Measurements from ENCODE around the gene VPS72.

The VPS72 gene

DNA sequence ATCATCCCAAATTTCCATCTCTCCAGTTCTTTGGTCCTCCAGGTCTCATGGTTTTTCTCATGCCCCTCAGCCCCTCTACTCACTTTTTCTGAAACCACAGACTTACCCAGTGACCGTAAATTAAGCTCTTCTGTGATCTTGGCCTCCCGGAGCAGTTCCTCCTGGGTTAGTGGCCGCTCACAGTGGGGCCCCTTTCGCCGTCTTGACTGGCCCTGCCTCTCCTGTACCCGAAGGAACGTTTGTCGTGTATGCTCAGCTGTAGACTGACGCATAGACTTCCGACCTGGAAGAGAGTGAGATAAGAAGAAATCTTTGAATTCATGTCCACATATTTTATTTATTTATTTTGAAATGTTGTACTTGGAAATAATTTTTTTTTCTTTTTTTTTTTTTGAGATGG is 5.8 kb downstream of the VPS72 start:
- DNase-seq, result no peak

DNA sequence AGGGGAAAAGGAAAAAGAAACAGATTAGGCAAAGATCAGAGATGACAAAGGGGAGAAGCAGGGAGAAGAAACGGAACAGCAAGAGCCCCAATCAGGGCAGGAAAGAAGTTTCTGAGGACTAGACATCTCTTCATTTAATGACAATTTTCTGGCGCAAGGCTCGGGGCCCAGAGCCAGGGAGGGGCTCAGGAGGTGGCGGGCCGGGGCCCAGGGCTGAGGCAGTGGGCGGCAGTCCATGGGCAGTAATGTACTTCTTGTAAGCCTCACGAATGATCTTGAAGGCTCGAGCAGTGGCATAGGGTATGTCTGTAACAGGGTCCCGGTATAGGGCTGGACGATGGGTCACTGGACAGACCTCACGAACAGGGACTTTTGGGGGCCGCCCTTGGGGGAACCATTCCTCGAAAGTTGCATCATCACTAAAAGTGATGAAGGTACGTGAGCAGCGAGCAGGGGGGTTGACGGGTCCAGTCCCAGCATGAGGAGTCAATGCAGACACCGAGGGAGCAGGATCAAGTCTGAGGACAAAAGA is 13.4 kb downstream of the VPS72 start:
- no peak for DNase-seq

DNA sequence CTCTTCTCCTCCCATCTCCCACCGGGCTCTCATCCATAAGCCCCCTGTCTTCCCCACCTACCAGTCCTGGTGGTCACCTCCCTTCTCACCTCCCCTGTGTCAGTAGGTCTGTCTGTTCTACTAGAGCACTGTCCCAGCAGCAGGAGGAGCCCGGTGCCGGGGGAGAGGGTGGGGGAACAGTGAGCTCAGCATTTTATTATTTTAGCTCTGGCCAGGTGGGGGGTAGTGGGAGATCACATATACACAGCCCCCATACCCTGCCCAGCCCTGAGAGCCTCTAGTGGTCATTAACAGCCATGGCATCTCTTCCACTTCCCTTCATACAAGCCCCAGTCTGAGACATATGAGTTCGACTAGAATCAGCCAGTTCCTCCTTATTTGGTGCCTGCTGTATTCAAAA is 14.1 kb downstream of the VPS72 start, which contains the start of gene TMOD4:
TMOD4 (minus strand) TSS at position 119 of the 400 bp plus-strand sequence. CDS start 1,106 bp downstream, outside the sequence.
- no peak for DNase-seq

DNA sequence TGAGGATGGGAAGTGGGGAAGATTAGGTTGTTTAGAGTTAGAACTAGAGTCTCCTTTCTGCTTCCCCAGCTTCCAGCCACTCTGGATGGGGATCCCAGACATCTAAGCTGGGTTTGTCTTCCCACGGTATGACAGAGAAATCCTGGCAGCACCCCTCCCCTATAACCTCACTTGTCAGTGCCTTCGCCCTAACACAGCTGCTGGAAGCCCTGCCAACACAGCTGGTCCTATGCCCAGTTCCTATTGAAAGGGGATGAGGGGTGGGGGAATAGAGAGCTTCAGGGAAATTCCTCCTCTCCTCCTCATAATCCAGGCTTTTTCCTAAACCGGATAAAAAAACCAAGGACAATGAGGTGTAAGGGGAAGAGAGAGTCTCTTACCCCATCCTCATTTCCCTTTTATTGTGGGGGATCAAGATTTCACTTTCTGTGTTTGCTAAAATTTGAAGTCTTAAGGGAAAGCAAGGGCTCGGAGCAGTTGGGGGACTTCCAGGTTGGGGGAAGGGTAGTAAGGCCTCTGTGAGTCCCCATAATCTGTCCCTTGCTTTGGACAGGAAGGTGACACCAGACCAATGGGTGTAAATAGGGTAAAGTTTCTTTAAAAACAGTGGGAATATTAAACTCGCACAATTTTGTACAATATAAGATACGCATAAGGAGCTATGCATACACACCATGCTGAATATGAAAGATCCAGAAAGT is 14.8 kb downstream of the VPS72 start:
- no peak for DNase-seq

DNA sequence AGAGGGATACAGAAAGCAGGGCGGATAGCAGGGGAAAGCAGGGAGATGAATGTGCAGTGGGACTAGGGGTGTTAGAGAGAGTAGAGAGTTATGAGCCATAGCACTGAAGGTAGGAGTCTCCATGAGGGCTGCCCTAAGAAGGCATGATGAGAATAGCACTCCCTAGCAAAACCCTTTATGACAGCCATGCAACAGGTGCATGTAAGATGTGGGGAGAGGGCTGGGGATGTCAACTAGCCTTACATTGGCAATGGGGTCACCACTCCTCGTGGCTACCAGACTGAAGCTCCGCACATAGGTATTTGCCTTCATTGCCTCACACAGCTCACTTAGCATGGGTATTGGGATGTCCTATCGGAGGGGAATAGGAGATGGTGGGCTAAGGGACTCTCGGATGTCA is 18.8 kb downstream of the VPS72 start:
- DNase-seq, result no peak

DNA sequence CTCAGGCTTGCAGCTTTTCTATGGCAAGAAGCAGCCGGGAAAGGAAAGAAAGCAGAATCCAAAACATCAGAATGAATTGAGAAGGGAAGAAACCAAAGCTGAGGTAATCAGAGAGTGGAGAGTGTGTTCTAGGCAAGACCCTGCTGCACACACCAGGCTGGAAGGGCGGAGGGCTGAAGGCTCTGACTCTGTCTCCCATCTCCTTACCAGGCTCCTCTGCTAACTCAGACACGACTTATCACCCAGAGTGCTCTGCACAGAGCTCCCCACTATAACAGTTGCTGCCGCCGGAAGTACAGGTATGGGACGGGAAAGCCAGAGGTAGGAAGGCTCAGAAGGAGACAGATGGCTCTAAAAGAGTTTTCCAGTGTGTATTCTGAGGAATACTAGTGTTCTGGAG is 22.9 kb downstream of the VPS72 start:
- no peak for DNase-seq

DNA sequence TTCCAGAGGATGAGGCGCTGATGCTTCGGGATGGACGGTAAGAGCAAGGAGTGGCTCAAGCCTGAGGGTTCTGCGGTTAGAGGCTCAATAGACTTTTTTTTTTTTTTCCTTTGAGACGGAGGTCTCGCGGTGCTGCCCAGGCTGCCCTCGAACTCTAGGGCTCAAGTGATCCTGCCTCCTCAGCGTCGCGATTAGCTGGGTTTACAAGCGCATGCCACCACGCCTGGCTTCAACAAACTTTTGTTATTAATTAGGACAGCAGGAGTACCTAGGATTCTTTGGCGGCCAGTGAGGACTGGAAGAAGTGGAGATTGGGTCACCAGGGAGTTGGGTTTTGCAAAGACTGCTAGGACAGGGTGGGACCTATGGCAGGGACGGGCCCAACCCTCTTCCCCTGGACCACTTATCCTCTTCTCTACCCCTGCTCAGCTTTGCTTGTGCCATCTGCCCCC is 23.5 kb downstream of the VPS72 start:
- no peak for DNase-seq

DNA sequence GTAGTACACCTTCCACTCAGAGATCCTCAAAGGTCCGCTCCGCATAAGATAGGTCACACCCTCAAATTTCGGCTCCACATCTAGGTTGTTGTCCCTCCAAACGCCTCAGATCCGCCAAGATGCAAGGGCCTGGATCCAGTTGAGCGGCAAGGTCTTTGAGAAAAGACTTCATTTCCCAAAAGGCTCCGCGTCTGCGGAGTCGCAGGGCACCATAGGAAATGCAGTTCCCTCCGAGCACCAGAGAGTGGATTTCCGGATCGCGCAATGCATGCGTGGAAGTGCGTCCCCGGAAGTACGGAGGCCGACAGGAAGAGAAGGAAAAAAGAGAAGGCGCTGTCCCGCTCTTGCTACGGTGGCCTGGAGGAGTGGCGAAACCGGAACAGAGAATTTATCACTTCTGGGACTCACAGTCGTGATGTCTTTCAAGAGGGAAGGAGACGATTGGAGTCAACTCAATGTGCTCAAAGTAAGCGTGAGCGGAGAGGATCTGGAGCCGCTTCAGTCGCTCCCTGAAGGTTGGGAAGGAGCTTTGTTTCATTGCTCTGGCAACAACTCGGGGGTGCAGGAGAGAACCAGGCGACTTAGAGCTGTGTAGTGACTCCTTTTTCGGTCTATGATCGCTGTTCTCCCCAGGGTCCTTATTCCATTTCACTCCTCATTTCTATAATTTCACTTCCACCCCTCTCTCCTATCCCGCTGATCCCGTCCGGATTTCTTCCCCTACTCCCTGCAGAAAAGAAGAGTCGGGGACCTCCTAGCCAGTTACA is 24.1 kb downstream of the VPS72 start, which contains the start of the genes LYSMD1 and SCNM1:
LYSMD1 (minus strand) TSS at position 165 of the 767 bp plus-strand sequence. CDS start 644 bp downstream, outside the sequence.
SCNM1 (plus strand) TSS at position 407 of the 767 bp plus-strand sequence; CDS start at position 416, 9 bp downstream.
- peak; percentile 76 to 88 (median 84) for DNase-seq

DNA sequence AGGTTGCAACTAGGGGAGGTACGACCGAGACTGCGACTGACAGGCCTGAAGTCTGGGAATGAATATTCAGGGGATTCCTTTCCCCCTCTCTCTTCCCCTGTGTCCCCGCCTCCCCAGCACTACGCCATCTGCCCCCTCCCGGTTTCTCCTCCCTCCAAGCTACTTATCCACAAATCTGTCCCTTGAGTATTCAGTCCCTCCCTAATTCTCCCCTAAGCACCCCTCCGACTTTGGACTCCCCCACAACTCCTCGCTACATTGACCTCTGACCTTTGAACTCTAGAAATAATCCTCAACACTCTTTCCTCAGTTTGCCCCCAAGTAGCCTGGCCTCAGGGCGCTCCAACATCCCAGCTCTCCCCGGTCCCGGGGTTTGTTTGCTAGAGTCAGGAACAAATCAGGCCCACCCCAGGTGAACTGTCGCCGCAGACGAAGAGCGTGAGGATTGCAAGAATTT is 24.7 kb downstream of the VPS72 start:
- no peak for DNase-seq

DNA sequence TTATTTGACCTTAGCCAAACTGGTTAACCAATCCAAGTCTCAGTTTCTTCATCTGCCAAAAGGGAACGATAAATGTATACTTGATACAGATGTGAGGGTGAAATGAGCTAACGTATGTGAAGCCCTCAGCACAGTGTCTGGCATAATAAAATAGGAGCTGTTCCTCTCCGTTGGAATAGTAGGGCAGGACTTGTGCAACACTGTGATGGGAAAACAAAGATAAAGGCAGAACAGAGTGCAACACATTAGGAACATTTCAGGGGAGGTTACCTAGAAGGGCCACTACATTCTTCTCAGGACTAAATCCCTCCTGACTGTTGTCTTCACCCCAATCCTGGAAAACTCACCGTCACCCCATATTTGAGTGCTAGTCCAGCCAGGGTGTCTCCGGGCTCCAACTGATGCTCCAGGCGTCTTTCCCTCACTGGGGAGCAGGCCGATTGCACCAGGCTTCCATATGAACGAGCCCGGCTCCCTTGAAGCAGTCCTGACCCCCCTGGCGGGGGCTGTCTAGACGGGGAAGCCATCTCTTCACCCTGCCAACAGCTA is 25.2 kb downstream of the VPS72 start:
- no peak for DNase-seq

DNA sequence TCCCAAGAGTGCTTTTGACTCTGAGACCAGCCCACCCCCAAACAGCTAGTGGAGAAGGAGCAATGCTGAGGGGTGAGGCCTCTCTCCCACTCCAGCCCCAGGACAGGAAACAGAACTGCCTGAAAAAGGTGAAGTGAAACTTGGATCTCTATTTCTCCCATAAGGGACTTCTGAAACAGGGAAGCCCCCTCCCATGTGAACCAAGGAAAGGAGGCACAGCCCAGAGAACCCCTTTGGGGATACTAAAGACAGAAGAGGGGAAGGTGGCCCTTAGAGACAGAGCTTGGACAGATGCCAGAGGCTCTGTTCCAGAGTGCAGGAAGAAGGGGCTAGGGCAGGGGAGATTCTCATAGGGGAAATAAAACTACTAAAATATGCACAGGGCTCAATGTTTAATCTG is 30.6 kb downstream of the VPS72 start:
- DNase-seq, result no peak

DNA sequence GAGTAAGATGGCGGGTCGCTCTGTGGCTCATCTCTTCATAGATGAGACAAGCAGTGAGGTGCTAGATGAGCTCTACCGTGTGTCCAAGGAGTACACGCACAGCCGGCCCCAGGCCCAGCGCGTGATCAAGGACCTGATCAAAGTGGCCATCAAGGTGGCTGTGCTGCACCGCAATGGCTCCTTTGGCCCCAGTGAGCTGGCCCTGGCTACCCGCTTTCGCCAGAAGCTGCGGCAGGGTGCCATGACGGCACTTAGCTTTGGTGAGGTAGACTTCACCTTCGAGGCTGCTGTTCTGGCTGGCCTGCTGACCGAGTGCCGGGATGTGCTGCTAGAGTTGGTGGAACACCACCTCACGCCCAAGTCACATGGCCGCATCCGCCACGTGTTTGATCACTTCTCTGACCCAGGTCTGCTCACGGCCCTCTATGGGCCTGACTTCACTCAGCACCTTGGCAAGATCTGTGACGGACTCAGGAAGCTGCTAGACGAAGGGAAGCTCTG is 31.2 kb downstream of the VPS72 start:
- no peak for DNase-seq

DNA sequence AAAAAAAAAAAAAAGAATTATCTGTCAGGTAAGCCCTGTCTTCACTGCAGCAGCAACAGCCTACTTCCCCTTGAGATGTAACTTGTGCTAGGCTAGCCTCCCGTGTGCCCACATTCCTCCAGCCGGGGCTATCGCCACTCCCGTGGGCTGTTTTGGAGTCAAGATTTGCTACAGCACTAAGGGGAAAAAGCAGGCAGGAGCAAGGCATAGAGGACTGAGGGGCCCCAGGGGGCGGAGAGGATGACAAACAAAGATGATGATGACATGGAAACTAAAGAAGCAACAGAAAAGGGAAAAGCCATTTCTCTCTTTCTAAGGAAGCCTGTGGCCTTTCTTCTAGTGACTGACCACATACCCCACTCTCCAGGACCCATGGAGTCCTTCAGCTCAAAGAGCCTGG is 31.7 kb downstream of the VPS72 start:
- no peak for DNase-seq

DNA sequence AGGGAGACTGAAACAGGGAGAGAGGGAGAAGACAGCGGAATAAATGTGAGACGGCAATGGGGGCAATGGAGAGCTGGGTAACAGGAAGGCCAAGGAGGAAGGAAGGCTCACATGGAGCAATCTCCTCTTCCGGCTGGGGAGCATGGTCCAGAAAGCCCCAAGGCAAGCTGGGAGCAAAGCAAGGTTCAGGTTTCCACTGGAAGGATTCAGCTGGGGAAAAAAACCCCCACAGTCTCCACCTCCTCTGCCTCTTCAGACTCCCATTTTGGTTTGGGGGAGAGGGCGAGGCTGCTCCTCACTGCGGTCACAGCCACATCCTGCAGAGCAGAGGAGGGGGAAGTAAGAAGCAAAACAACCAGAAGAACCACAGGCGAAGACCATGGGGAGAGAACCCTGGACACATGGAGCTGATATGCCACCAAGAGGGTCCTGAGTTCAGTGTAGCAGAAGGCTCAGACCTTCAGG is 32.9 kb downstream of the VPS72 start:
- peak in 2 of 4 experiments; percentile 27 to 45 for DNase-seq

DNA sequence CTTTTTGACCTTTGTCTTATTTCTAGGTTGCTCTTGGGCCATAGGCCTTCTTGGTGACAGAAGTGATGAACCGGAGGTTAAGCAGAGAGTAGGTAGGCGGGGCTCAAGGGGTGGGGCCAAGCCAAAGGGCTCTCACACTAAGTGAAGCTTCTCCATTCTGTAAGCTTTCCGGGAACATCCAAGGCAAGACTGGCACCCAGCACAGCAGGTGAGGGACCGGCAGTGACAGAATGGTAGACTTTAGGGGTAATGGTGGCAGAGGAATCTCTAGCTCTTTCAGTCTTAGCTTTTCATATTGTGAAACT is 33.5 kb downstream of the VPS72 start, which contains the start of gene TNFAIP8L2:
TNFAIP8L2 (plus strand) TSS at position 135 of the 305 bp plus-strand sequence. CDS start 2,049 bp downstream, outside the sequence.
- DNase-seq, result peak in 3 of 4 experiments; percentile 24 to 75 (median 51)

DNA sequence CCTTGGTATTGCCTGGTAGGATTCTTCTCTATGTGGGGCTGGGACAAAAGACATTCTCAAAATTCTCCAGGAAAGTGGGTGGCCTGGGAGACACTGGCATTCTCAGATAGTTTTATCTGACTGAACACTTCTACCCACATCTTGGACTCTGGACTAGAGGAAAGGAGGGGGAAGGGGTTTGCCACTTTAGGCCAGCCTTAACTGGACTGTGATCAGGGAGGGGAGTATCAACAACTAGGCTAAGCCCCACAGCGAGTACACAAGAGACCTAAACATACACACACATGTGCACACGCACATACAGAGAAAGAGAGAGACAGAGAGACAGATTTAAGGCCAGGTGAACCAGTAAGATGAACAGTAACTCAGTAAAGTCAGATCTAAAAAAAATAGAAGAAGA is 42.3 kb downstream of the VPS72 start:
- DNase-seq, result no peak

DNA sequence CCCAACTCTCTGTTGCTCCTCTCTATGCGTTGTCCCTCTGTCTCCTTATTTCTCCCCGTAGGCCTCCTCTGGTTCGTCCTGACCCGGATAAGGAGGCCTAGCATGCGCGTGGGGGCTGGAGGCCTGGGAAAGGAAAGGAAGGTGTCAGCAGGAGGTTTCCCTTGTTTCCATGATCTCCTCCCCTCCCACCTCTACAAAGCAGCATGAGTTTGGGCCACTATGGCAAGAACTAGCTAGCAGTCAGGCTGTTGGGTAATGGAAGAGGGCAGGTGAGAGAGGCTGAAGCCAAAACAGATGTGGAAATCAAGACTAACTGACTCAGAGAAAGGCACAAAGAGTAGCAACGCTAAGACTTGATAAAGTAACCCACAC is 42.9 kb downstream of the VPS72 start:
- no peak for DNase-seq

DNA sequence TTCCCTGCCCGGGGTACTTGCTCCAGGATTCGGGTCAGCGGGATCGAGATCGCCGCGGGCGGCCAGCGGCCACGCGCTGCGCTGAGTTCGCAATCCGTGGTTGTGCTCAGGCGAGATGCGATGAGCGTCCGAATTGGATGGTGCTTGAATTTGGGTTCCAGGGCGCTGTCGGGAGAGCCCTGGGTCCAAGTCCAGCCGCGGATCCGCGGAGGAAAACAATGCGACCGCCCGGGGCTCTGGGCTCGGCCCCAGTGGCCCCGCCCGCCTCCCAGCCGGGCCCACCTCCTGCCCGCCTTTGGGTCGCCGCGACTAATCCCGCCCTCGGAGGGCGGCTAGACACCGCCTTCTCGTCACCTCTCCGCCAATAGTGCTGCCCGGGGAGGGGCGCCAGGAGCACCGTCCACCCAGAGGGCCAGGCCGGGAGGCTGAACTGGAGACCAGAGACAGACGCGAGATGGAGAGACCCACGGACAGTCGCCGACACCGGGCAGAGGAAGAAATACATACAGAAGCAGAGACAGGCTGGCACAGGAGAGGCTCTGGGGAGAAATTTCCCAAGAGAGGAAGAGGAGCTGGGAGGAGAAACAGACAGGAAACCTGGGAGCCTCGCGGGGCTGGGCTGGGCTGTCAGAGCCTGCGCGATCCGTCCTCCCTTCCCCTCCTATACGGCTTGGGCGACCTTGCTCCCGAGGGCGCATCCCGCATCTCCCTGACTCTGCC is 43.4 kb downstream of the VPS72 start, which contains the start of gene SEMA6C:
SEMA6C (minus strand) TSS at position 220 of the 720 bp plus-strand sequence. CDS start 4,010 bp downstream, outside the sequence.
- peak; percentile 62 to 81 (median 69) for DNase-seq

DNA sequence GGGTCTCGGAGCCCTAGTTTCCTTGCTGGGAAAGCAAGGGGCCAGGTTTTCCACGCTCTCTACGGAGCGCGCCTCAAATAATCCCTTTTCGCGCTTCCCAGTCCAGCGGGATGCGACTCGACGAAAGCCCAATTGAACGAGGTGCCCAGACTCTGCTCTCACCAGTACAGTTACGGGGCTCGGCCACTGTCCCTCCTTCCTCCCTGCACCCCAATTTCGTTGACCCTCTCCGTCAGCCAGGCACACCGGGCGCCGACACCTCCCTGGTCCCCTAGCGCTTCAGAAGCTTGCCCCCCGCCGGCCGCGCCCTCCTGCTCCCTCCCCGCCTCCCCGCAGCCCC is 44.0 kb downstream of the VPS72 start:
- DNase-seq, result no peak

DNA sequence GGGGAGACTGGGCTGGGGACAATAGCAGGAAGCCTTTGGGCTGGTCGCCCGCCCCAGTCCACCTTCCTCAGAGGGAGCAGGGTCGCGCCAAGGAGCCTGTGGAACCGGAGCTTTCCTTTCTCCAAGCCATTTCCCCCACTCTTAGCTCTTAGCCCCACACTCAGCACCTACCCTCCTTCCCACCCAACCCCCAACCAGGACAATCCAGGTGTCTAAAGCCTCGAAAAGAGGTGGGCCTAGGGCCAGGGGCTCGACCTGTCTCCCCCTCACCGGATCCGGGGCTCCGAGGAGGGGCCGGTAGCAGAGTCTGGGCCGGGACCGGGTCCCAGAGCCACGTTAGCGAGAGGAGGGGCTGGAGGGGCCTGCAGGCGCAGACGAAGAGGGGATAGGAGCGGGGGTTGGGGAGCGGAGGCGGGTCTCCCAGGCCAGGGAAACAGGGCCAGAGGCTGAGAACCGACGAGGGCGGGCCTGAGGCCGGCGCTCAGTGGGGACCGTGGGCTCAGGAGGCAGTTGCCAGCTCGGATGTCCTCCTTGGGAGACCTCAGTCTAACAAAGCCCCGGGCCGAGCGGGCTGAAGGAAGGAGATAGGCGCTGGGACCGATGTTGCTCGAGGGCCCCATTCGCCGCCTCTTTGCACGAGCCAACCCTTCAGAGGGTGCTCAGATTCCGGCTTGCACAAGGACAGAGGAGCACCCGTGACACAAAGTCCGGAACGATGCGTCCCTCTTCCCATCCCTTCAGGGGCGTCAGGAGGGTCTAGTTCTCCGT is 44.5 kb downstream of the VPS72 start:
- DNase-seq, result peak in 1 of 4 experiments; percentile 23
